Sigmoid colon (tissue), 7 donors: ENCODE data around the gene LINGO1. TPM values are rescaled to one million over a fixed set of nuclear protein-coding genes. Genes with fewer than 3 reads are reported as not detected.

ENCODE experiments used
- DNase-seq: peaks from one replicate; pipeline ENCODE4 v3.0.0-alpha.2; 2019
- H3K27ac ChIP-seq, 4 donors: fragments of 200-600 bp; sonication (generic); one replicate each; pipeline ENCODE4 v1.5.1; 2016 to 2019; ENCODE audit warnings: mild to moderate bottlenecking in 1 of 4
- H3K27me3 ChIP-seq, 3 donors: fragments of 200-600 bp; sonication (generic); one replicate each; pipeline ENCODE4 v1.5.1; 2019; ENCODE audit warnings: mild to moderate bottlenecking in 1 of 3
- H3K36me3 ChIP-seq, 4 donors: fragments of 200-600 bp; sonication (generic); one replicate each; pipeline ENCODE4 v1.5.1; 2016 to 2019
- H3K4me1 ChIP-seq, 4 donors: fragments of 200-600 bp; sonication (generic); one replicate each; pipeline ENCODE4 v1.5.1; 2017 to 2019
- H3K4me3 ChIP-seq, 4 donors: fragments of 200-600 bp; sonication (generic); one replicate each; pipeline ENCODE4 v1.5.1; 2017 to 2019; ENCODE audit warnings: mild to moderate bottlenecking in 2 of 4, moderate library complexity in 1 of 4
- H3K9me3 ChIP-seq, 4 donors: fragments of 200-600 bp in 3 of 4; sonication (generic) in 3 of 4; one replicate each; pipeline versions ENCODE4 v1.5.1 to v1.6.1; 2013 to 2019
- CTCF ChIP-seq, 4 experiments: fragments of 450-650 bp in 3 of 4; fragments of 200-600 bp in 1 of 4; IDR thresholded peaks; one replicate each; pipeline ENCODE4 v1.5.1; 2016 to 2019; ENCODE audit warnings: antibody characterized with exemption in 4 of 4, mild to moderate bottlenecking in 3 of 4, moderate library complexity in 2 of 4
- EP300 ChIP-seq, 4 donors: sonication (generic); formaldehyde crosslinking; IDR thresholded peaks; one replicate each; pipeline ENCODE4 v1.6.1; 2017; ENCODE audit warnings: antibody characterized with exemption in 4 of 4
- POLR2A ChIP-seq, 2 donors: fragments of 450-650 bp; IDR thresholded peaks; one replicate each; pipeline ENCODE4 v1.6.1; 2016; ENCODE audit warnings: antibody characterized with exemption in 2 of 2, mild to moderate bottlenecking in 2 of 2, moderate library complexity in 2 of 2
- POLR2AphosphoS5 ChIP-seq, 4 donors: sonication (generic); formaldehyde crosslinking; IDR thresholded peaks; one replicate each; pipeline ENCODE4 v1.6.1; 2017; ENCODE audit warnings: antibody characterized with exemption in 4 of 4
- WGBS, 2 donors: extraction: QIAGEN DNeasy Blood & Tissue Kit; methylation state at CpG; one replicate each; pipeline ENCODE4 v1.1.7; 2013; 5-methylcytosine and 5-hydroxymethylcytosine counted together
- intact Hi-C: fragments of 100-400 bp; cut with DNase I; formaldehyde crosslinking; loops from one replicate; pipeline ENCODE4 v1.15.1; 2023
- polyA plus RNA-seq, 3 donors: library from polyadenylated mRNA; stranded (reverse); fragments of 200-250 nt; gene quantifications; one replicate each; pipeline ENCODE4 v1.2.3, GENCODE V29; 2013
- total RNA-seq, 4 donors: library from RNA; depleted of rRNA; stranded (reverse); fragments of >200 nt; gene quantifications; one replicate each; pipeline ENCODE4 v1.1.0, GENCODE V29; 2016
- donor health status: healthy with polysubstance abuse.
- donor health status: Bipolar disorder and iron deficiency.
- donor health status: healthy.

The LINGO1 gene
- total and polyA plus RNA-seq, 7 donors: under 0.01 to 3.9 (median 0.68) TPM

- H3K4me1 ChIP-seq: peaks cover 0 to 11% (median 6%) of the 10 kb centered on the region in 4 donors
- no peak overlapping the region for H3K27ac ChIP-seq
- H3K36me3 ChIP-seq: no peaks in the 10 kb centered on the region
- 53 to 76% methylated on average over 14 of the region's 14 CpGs for WGBS, 2 donors
- no peak overlapping the region for H3K4me3 ChIP-seq
- DNase-seq: no peak
- H3K9me3 ChIP-seq: no peaks in the 10 kb centered on the region
- no peak for TF ChIP-seq CTCF (IDR thresholded peaks at IDR 0.05)
- no peak for TF ChIP-seq POLR2A (IDR thresholded peaks at IDR 0.05)
- TF ChIP-seq POLR2AphosphoS5 (IDR thresholded peaks at IDR 0.05): no peak
- no peak for TF ChIP-seq EP300 (IDR thresholded peaks at IDR 0.05)
- intact Hi-C loops: no loop called here
- H3K27me3 ChIP-seq: no peaks in the 10 kb centered on the region
These were observed 57.3 kb downstream of the LINGO1 start for GRCh38 chr15:77575203-77575934.

DNA sequence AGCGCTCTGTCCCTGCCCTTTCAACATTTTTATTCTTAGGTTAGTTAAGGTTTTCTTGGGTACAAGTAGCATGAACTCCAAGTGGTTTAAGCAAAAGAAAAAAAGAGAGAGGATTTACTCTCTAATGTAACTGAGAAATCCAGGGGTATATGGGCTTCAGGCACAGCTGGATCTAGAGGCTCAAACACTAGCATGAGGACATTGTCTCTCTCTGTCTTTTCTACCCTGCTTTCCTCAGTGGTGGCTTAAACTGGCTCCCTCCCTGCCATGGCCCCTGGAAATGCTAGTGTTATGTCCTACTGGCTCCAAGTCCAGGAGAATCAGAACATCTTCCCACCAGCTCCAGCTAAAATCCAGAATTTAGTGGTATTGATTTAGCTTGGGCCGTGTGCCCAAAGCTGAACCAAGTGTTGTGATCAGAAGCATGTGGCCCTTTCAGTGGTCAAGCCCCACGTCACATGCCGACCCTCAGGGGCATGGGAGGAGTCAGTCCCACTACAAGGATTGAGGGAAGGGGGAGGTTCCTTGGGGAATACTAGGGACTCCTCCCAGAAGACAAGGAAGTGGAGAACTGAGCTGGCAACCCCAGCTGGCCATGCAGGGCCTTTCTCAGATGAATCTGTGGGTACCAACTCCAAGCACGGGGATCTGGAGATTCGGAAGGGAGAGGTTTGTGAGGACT is 58.0 kb downstream of the LINGO1 start:
- WGBS, 2 donors: 85 to 90% methylated on average over 6 of the region's 6 CpGs
- intact Hi-C loops: no loop called here
- no peak for TF ChIP-seq CTCF (IDR thresholded peaks at IDR 0.05)
- TF ChIP-seq POLR2A (IDR thresholded peaks at IDR 0.05): no peak
- no peak for TF ChIP-seq EP300 (IDR thresholded peaks at IDR 0.05)
- no peak for TF ChIP-seq POLR2AphosphoS5 (IDR thresholded peaks at IDR 0.05)
- Histone ChIP-seq H3K9me3 (no peaks in the 10 kb centered on the region), H3K36me3 (no peaks in the 10 kb centered on the region), H3K4me3 (no peak overlapping the region), H3K27me3 (no peaks in the 10 kb centered on the region), H3K4me1 (peaks cover 0 to 11% (median 7%) of the 10 kb centered on the region in 4 donors), H3K27ac (no peak overlapping the region)
- DNase-seq: no peak

DNA sequence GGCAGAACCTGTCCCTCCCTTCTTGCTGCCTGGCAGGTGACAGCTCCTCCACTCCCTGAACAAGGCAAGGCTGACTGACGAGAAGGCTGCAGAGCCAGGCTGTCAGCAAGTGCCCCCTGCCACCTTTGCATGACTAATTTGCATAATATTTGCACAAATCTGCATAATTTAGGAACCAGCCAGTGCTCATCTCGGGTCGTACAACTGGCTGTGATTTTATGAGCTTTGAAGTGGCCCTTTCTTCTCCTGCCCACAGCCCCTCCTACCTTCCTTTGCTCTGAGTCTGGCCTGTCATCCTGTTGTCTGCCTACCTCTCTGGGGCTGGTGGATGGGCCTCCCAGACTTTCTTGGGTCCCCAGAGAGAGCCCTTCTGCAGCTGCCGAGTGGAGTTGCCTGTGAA is 58.9 kb downstream of the LINGO1 start:
- no peaks in the 10 kb centered on the region for H3K9me3 ChIP-seq
- H3K36me3 ChIP-seq: no peaks in the 10 kb centered on the region
- no peaks in the 10 kb centered on the region for H3K27me3 ChIP-seq
- no peak overlapping the region for H3K27ac ChIP-seq
- TF ChIP-seq EP300 (IDR thresholded peaks at IDR 0.05) (no peak), CTCF (IDR thresholded peaks at IDR 0.05) (no peak), POLR2AphosphoS5 (IDR thresholded peaks at IDR 0.05) (no peak), POLR2A (IDR thresholded peaks at IDR 0.05) (no peak)
- H3K4me1 ChIP-seq: peaks cover 0 to 12% (median 9%) of the 10 kb centered on the region in 4 donors
- H3K4me3 ChIP-seq: no peak overlapping the region
- WGBS, 2 donors: 55 to 68% methylated on average over 4 of the region's 4 CpGs
- DNase-seq: no peak
- intact Hi-C loops: no loop called here

DNA sequence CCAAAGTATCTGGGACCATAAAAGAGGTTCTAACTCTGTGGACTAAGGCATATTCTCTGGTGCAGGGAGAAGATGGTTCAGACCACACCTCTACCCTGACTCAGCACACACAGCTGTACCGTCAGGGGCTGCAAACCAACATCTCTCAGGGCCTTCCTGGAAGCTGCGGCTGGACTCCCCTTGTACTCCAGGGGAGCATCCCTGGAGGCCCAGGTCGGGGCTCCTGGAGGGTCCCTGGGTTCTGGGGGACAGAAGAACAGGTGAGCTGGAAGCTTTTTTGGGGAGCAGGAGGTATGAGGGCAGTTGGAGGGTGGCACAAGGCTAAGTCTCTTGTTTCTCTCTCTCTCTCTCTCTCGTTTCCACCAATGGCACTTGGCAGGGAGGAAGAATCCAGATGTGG is 60.5 kb downstream of the LINGO1 start:
- no peak for DNase-seq
- Histone ChIP-seq H3K9me3 (no peaks in the 10 kb centered on the region), H3K27ac (no peak overlapping the region), H3K36me3 (no peaks in the 10 kb centered on the region), H3K4me1 (peaks cover 0 to 8% (median under 1%) of the 10 kb centered on the region in 4 donors), H3K27me3 (no peaks in the 10 kb centered on the region), H3K4me3 (no peak overlapping the region)
- TF ChIP-seq POLR2AphosphoS5 (IDR thresholded peaks at IDR 0.05) (no peak), POLR2A (IDR thresholded peaks at IDR 0.05) (no peak), EP300 (IDR thresholded peaks at IDR 0.05) (no peak), CTCF (IDR thresholded peaks at IDR 0.05) (no peak)
- intact Hi-C loops: no loop called here
- 77 to 78% methylated on average over 4 of the region's 4 CpGs for WGBS, 2 donors
